ENCODE data around the gene TBC1D10A.

TBC1D10A gene

DNA sequence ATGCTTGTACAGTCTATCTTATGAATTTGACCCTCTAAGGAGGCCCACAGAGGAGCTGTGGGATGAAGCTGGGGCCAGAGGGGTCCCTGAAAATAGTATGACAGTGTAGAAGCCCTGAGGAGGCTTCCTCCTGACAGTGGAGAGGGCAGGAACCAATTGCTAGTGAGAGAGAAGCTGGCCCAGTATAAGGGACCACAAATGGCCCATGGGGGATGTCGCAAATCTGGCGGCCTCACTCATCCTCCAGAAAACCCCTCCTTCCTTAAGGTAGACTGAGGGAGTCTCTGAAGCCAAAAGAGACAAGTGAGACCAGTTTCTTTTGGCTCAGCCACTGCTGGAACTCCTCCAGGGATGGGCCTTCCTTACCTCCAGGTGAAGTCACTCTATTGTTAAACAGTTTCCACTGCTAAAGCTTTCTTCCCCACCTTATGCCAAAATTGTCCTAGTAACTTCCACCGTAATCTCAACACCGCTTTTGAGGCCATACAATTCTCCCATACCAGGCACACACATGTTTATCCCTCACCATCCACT lies 19.6 kb downstream of the TBC1D10A start:
- DNase-seq (ENCODE audit: low read depth, low spot score) = peak; percentile 46
- peak overlapping the region; percentile 63 for H3K4me3 ChIP-seq (ENCODE audit: low read length)

DNA sequence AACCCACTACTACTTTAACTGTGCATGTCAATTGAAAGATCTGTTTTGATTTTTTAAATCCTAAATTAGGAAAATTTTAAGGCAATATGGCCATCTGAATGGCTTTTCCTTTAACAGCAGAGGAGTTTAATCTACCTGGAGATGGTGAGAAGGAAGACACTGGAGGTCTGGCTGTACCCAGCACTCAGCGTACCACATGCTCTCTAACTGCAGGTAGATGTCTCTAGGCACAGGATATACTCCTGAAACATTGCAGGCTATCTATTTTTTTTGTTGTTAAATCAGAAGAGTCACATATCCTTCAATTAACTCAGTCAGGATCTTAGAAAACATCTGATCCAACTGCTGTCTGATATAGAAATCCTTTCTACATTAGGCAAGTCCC lies 20.1 kb downstream of the TBC1D10A start:
- peak overlapping the region; percentile 63 for H3K4me3 ChIP-seq (ENCODE audit: low read length)

DNA sequence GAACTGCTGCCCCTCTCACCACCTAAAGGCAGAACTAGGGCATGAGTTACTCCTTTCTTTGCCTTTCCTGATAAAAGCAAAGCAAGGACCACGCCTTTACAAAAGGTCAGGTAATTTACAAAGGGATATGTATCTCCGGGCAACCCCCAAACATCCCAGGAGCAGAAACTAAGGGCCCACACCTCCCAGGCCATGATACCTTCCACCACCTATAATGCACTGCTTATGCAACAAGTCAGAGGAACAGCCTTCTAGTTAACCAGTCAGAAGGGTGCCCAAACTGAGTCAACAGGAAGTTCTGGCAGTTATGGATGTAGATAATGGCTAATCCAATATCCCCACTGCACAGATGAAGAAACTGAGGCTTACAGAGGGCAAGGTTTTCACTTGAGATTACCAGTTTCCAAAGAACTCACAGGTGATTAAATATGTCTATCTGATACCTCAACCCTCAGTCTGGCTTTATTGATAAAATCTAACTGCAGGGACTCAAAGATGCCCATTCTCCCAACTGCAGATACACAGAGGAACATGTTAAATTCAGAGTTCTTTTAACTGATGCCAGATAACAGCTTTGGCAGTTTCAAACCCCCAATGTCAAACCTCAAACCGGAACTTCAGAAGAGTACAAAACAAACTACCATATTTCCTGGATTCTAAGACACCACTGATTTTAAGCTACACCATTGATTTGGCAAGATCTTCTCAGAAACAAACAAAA lies 20.7 kb downstream of the TBC1D10A start:
- peak; percentile 98 for DNase-seq (ENCODE audit: low read depth, low spot score)
- peak overlapping the region; percentile 63 for H3K4me3 ChIP-seq (ENCODE audit: low read length)

More for the DNA sequence above, 20.1 kb downstream of the TBC1D10A start:
- DNase-seq (ENCODE audit: low read depth, low spot score) = no peak

DNA sequence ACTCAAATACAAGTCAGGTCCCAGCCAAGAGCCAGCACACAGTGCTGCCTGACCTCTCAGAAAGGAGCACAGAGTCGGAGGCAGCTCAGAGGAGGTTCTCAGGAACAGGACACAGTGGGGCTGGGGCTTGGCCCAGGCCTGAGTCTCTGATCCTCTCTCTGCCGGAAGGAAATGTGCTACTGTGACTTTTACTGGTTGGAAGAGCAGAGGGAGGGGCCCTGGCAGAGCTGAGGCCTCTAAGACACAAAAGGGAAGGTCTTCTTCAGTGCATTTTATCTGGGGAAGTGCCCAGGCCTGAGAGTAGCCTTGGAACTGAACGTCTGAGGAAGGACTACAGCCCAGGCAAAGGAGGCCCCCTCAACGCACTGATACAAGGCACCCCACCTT lies 21.2 kb downstream of the TBC1D10A start:
- DNase-seq (ENCODE audit: low read depth, low spot score) = peak; percentile 93
- H3K4me3 ChIP-seq (ENCODE audit: low read length) = peak overlapping the region; percentile 63

DNA sequence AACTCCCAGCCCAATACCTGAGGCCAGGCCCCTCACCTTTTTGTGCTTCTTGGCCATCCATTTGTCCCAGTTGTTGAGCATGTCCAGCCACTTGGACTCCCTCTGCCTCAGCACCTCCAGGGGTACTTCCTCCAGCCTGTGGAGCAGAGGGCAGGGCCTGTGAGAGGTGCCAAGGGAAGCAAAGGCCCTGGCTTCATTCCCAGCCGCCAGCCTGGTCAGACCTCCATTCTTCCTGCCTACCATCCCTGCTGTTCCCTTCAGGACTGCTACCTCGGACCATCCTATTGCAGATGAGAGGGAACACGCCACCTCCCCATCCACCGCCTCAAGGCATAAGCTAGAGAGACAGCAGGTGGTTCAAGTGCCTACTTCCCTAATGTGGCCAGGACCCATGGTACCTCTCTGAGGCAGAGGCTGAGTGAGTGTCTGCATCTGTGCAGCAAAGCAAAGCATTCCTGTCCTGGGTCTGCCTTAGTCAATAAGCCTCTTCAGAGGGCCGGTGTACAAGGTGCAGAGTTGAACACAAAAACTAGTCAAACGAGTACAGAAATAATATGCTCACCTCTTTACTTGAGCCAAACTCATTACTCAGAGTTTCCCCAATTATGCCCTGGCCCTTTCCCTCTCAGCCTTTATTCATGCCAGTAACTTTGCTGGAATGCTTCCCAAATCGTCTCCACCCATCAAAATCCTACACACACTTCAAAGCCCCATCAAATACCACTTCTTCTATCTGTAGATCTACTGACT lies 22.1 kb downstream of the TBC1D10A start:
- no peak for DNase-seq (ENCODE audit: low read depth, low spot score)
- peak overlapping the region; percentile 63 for H3K4me3 ChIP-seq (ENCODE audit: low read length)

DNA sequence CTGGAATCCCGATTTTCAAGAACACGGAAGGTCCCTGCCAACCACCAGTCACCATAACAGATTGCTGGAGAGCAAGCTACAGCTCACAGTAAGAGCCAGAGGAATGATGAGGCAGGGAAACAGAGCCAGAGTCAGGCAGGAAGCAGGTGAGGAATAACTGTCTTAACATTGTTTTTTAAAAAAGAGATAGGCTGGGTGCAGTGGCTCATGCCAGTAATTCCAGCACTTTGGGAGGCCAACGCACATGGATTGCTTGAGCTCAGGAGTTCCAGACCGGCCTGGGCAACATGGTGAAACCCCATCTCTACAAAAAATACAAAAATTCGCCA lies 24.0 kb downstream of the TBC1D10A start:
- no peak for DNase-seq (ENCODE audit: low read depth, low spot score)
- peak overlapping the region; percentile 1 for H3K4me3 ChIP-seq (ENCODE audit: low read length)

DNA sequence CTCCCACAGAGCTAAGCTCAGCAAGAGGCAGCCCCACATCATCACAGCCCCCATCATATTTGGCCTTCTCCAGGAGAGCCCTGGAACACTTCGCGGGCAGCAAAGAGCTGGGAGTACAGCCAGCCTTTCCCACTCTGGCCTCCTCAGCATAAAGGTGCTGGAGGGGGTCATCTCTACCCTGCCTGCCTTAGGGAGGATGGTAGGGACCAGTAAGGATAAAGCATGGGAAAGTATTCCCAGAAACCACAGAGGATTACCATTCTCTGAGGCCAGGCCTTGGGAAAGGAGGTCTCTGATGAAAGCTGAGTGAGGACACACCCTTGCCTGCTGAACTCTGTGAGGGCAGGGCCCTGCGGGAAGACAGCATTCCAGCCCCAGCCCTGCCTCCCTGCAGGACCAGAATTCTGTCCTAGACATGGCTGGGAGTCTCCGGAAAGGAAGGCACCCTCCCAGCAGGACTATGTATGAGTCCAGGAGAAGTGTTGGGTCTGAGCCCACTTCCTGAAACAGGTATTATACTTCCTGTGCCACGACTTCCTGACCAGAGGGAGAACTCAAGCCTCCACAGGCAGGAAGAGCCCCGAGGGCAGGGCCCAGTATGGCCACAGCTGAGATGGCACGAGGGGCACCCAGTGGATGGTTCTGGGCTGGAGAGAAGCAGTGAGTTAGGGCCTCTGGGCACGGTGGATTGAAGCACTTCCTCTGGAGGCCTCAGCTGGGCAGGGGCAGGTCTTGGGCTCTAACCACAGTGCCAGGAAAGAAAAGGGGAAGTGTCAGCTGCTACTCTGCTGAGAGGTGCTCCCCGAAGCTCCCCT lies 24.5 kb downstream of the TBC1D10A start:
- H3K4me3 ChIP-seq (ENCODE audit: low read length) = peak overlapping the region; percentile 1
- DNase-seq (ENCODE audit: low read depth, low spot score) = no peak

DNA sequence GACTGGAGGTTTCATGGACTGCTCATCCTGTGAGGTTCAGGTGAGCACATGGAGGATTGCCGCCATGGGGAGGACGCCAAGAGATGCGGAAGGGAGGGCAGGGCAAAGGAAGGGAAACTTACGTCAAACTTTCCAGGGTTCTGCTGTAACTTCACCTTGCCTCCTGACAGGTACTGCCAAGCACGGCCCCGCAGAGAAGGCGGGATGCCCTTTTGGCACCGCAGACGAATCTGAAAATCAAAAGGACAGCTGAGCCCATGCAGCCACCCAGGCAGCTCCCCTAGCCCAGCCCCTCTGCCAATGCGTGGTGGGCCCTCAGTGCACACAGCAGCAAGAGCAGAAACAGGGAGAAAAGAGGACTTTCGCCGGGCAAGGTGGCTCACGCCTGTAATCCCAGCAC lies 27.4 kb downstream of the TBC1D10A start:
- DNase-seq (ENCODE audit: low read depth, low spot score) = no peak
- no peak overlapping the region for H3K4me3 ChIP-seq (ENCODE audit: low read length)

DNA sequence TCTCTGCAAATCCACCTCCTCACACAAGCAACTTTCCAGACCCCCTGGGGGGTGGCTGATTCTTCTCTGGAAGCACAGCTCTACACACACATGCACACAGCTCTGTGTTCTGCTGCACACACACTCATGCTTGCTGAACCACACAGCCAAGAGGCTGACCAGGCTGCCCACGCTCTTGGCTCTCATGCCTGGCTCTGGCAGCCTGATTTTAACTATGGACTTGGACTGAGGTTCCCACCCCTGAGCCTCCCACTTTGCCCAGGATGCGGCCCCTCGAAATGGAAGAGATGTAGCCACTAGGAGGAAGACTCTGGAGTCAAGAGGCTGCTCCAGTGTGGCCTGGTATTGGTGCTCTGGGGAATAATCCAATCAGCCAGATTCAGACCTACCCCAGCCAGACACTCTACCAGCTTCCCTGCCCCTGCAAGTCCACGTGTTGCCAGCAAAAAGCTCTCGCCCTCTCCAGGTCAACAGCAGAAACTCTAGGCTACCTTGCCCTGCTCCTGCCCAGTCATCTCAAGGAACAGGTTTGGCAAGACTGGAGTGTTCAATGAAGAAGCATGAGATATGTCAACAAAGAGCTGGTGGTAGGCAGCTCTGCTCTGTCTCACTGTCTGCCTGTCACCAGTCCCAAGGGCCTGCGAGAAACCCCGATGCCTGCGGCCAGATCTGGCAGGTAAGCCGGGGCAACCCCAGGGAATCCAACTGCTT lies 28.6 kb downstream of the TBC1D10A start:
- no peak for DNase-seq (ENCODE audit: low read depth, low spot score)
- H3K4me3 ChIP-seq (ENCODE audit: low read length) = no peak overlapping the region

DNA sequence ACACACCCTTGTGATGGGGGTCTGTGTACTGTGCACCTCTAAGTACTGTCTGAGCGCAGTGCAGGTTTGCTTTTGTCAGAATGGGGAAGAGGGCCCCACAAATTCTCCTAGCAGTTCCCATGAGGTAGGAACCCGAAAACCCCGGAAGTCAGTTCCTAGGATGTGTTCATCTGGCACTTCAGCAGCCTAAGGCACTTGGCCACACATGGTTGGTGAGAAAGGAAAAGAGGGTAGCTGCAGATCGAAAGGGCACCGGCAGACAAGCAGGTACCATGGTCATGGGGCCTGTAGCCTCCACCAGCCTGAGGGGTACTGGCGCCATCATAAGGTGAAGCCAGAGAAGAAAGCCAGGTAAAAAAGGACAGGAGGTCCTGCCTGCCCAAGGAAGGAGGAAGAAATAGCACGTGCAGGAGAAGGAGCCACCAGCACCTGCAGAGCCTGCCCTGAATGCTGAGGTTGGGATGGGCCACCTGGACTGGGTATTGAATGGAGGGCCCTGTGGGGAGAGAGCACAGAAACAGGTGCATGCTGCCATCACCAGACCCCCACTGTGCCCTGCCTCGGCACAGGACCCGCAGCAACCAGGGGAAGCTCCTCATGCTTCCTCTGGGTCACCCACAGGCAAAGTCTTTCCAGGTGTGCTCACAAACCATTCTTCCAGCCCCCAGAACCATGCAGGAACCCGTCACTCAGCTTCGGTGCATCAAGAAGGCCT lies 29.3 kb downstream of the TBC1D10A start:
- peak; percentile 82 for DNase-seq (ENCODE audit: low read depth, low spot score)
- H3K4me3 ChIP-seq (ENCODE audit: low read length) = no peak overlapping the region

DNA sequence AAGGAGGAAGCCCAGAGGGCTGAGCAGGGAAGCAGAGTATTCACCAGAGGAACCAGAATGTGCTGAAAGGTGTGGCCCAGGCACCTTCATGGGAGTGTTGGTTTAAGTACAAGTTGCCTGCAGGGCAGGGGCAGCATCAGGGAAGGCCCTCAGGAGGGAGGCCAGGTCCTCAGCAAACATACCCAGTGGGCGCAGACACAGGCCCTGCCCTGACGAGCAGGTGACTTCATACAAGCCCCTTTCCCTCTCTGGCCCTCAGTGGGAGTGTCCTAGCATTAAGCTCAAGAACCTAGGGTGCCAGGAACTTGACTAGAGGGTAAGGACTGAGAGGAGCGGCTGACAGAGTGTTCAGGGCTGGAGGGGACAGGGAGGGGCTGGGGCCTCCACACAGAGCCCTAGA lies 29.9 kb downstream of the TBC1D10A start:
- no peak overlapping the region for H3K4me3 ChIP-seq (ENCODE audit: low read length)
- no peak for DNase-seq (ENCODE audit: low read depth, low spot score)

DNA sequence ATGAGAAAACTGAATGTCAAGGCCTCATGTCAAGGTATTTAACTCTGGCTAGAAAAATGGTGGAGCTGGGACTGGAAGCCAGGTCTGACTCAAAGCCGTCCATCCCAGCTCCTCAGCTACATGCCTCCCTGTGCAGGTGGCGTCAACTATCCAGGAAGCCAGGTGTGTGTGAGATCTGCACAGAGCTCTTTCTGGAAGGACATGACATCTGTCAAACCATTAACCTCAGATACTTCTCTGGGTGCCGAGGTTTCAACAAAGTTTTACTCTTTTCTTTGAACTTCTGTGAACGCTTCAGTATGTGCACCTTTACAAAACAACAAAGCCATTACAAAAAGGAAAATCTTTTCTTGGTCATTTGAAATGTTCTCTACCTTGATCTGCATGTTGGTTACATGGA lies 30.4 kb downstream of the TBC1D10A start:
- peak; percentile 81 for DNase-seq (ENCODE audit: low read depth, low spot score)
- H3K4me3 ChIP-seq (ENCODE audit: low read length) = no peak overlapping the region

DNA sequence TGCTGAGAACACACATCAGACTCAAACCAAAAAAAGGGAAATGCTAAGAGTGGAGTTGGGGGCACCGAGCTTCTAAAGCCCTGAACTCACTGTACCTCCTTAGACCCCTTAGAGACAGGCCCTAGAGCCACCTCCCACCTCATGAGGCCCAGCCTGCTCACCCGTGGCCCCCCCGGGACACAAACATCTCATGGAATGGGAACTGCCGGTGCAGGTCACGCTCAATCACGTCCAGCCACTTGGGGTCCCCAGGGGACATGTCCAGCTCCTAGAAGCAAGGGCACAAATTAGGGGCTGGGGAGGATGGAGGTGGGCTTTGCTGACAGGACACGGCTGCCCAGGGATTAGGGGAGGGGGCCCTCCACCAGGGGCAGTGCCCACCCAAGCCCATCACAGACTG lies 31.2 kb downstream of the TBC1D10A start:
- no peak overlapping the region for H3K4me3 ChIP-seq (ENCODE audit: low read length)
- DNase-seq (ENCODE audit: low read depth, low spot score) = no peak

DNA sequence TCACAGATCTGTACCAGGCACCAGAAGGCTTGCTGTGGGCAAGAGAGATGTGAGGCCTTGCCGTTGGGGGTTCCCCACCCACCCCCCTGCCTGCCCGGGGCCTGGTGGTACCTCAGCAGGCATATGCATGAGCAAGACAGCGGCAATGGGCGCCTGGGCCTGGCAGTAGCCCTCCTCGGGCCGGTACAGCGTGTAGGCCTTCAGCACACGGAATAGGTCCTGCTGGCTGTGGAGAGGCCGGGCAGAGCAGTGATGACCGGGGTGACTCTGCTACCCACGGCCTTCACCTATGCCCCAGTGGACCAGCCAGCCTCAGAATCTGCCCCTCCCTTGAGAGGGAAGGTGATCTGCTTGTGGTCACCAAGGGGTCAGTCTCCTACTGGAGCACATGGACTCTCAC lies 31.9 kb downstream of the TBC1D10A start:
- H3K4me3 ChIP-seq (ENCODE audit: low read length) = no peak overlapping the region
- no peak for DNase-seq (ENCODE audit: low read depth, low spot score)

DNA sequence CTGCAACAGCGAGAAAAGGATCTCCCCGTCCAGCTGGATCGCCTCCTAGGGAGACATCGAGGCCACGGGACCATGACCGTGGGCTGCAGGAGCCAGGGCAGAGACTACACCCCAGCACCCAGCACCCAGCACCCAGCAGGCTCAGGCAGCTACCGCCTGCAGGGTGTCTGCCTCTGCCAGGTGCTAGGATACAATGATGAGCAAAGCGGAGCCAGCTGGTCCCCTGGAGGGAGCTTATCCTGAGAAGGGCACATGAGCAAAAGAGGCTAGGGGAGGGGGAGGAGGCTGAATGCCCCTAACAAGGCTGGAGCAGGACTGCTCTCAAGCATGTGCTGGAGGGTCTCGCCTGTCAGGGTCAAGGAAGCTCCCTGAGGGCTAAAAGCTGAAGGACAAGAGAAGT lies 32.7 kb downstream of the TBC1D10A start:
- H3K4me3 ChIP-seq (ENCODE audit: low read length) = no peak overlapping the region
- no peak for DNase-seq (ENCODE audit: low read depth, low spot score)

DNA sequence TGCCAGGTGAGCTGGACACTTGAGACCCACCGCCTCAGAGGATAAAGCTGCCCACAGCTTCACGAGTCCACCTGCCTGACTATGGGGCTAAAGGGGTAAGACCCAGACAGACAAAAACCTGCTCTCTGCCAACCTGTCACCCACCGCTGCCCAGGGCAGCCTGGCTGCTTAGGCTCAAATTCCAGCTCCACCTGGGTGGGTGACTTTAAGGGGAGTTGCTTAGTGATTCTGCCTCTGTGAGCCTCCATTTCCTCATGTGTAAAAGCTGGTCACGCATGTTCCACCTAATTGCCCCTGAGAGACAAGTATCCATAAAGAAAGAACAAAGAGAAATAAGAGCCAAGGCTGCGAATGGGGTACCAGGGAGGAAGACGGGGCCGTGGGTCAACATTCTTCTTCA lies 33.7 kb downstream of the TBC1D10A start:
- DNase-seq (ENCODE audit: low read depth, low spot score) = no peak
- H3K4me3 ChIP-seq (ENCODE audit: low read length) = no peak overlapping the region

DNA sequence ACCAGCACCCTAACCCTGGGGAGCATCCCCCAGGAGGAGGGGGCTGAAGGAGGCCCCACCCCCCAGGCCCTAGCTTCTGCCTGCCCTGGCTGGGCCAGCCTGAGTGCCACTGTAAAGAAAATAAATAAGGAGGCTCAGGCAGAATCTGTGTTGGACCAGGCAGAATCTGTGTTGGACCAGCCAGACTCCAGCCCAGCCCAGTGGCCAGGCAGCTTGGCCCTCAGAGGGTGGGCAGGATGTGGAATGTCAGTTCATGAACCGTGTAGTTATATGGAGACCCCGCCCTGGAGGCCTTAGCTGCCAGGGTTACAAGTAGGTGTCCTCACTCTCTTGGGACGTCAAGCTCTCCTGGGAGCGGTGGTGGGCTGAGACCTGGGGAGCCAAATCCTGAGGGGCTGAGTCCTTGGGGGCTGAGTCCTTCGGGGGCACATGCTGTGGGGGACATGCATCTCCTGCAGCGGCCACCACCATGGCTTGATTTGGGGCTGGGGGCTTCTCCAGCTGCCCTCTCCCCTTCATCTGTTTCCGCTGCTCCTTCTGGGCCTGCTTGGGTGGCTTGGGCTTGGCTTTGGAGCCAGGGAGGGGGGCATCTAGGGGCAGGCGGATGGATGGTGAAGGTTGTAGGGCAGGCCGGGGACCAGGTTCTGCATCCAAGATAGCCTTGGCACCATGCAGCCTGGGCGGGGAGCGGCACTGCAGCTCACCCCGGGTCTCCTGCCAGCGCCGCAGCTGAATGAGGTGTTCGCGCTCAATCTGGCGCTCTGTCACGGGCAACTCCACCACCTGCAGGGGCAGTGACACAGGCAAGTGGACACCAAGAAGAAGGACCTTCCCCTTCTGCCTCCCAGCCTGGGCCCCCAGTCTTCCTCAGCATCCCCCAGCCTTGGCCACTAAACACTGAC lies 34.4 kb downstream of the TBC1D10A start:
- no peak overlapping the region for H3K4me3 ChIP-seq (ENCODE audit: low read length)
- DNase-seq (ENCODE audit: low read depth, low spot score) = no peak

All from Jurkat, Clone E6-1 (cell line).